Measurements from ENCODE around the gene SPEG. TPM values are rescaled to one million over a fixed set of nuclear protein-coding genes. Genes with fewer than 3 reads are reported as not detected.
A peak's percentile ranks its signal among the peaks of the same experiment; 100 is the strongest.

SPEG gene
- total and polyA plus RNA-seq, 2 of the 8 experiments (the other 6 are each of a cell fraction or from before 2014, with no cell fraction given): 19.9 to 32.0 TPM

DNA sequence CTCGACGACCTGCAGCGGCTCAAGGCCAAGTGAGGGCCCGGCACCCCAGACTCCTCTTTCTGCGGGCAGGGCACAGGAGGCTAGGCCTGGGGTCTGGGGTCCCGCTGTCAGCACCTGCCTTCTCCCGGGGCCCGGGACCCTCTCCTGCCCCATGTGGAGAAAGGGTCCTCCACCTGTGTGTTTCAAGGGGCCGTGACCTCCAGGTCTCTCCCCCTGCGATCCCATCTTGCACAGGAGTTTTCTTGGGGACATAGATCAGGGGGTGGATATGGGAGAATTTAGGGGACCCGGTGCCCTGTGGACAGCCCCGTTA lies 15.7 kb upstream of the SPEG start:
- POLR2A ChIA-PET (ENCODE audit: partially characterized antibody): interaction anchor here (1.0 to 4.6 kb wide), 4 partner anchors 15 to 77 kb away, joined by 3 to 17 read pairs (median 6); no protein-coding TSS in a partner anchor

More for the DNA sequence above, 15.7 kb upstream of the SPEG start:
- Histone ChIP-seq H3K4me1 (replicated peaks in 1 of 4; ENCODE audit: control insufficient read depth in 3 of 4, insufficient read depth in 4 of 4, low read length in 3 of 4) (peaks cover 8 to 26% (median 15%) of the 10 kb centered on the region in 4 experiments), H2AK5ac (ENCODE audit: low read depth, low read length) (no peak overlapping the region), H3K14ac (ENCODE audit: insufficient read length) (no peak overlapping the region), H3K4ac (replicated peaks; ENCODE audit: insufficient read length, low read depth, low read length) (no peak overlapping the region), H3K27me3 (replicated peaks in 1 of 4; ENCODE audit: control insufficient read depth in 3 of 4, extremely low read depth in 1 of 4, insufficient read depth in 3 of 4, low read length in 3 of 4) (peaks cover 15 to 36% (median 29%) of the 10 kb centered on the region in 4 experiments), H3K23me2 (ENCODE audit: low read depth, low read length) (peaks cover 2% of the 10 kb centered on the region), H3K9me3 (ENCODE audit: insufficient read depth in 2 of 2, low read depth in 1 of 2, low read length in 1 of 2) (no peaks in the 10 kb centered on the region), H3K4me2 (ENCODE audit: insufficient read depth in 1 of 2, low read depth in 2 of 2, low read length in 2 of 2) (peak overlapping the region; percentile 12 to 64; a peak in 3 of 4 replicates), H3K9ac (replicated peaks in 1 of 4; ENCODE audit: extremely low read depth in 1 of 4, low read depth in 3 of 4, low read length in 3 of 4) (no peak overlapping the region), H4K91ac (replicated peaks; ENCODE audit: insufficient read length, low read length) (no peak overlapping the region), H2BK120ac (replicated peaks; ENCODE audit: low read depth, low read length) (no peak overlapping the region), H4K8ac (ENCODE audit: extremely low read depth, insufficient read depth, low read length) (peak overlapping the region; percentile 63; the same call in 1 of the 2 replicates), H2BK20ac (ENCODE audit: low read length) (peak overlapping the region; percentile 80; the same call in 1 of the 2 replicates), H2AFZ (ENCODE audit: low read length) (no peak overlapping the region), H3K79me1 (ENCODE audit: low read depth, low read length) (no peaks in the 10 kb centered on the region), H3K27ac (ENCODE audit: low read depth, low read length) (no peak overlapping the region), H2BK5ac (ENCODE audit: low read depth, low read length) (0 out of 2 replicates have a peak overlapping the region, but pooled peaks have one; percentile 60), H3K56ac (replicated peaks; ENCODE audit: insufficient read length, low read depth, low read length) (no peak overlapping the region), H4K20me1 (replicated peaks in 1 of 2; ENCODE audit: control insufficient read depth in 1 of 2, insufficient read depth in 2 of 2, low read length in 2 of 2) (peaks cover 0 to 2% of the 10 kb centered on the region in 2 experiments), H3K23ac (ENCODE audit: insufficient read length) (no peak overlapping the region), H4K5ac (ENCODE audit: insufficient read length, low read depth, low read length) (no peak overlapping the region), H2BK12ac (ENCODE audit: low read depth, low read length) (no peak overlapping the region), H3K79me2 (ENCODE audit: control insufficient read depth in 1 of 2, insufficient read depth in 2 of 2, low read length in 2 of 2) (no peaks in the 10 kb centered on the region), H3K18ac (ENCODE audit: extremely low read depth, low read length) (no peak overlapping the region; the same call in 1 of the 2 replicates), H2BK15ac (ENCODE audit: low read length) (no peak overlapping the region), H3K36me3 (ENCODE audit: control insufficient read depth in 2 of 4, insufficient read depth in 4 of 4, low read length in 3 of 4) (no peaks in the 10 kb centered on the region), H3K4me3 (ENCODE audit: extremely low read depth in 1 of 4, insufficient read depth in 2 of 4, low read depth in 3 of 4, low read length in 4 of 4) (peak overlapping the region in 1 of 4 experiments; percentile 51; a peak in 3 of 8 replicates)
- FAIRE-seq (no peak), DNase-seq (ENCODE audit: low read depth in 1 of 2, low spot score in 2 of 2) (no peak)
- CTCF ChIA-PET (ENCODE audit: partially characterized antibody): interaction anchor here (1.3 to 88.6 kb wide), 6 partner anchors 9 to 70 kb away, joined by 6 to 7248 read pairs (median 16); partner anchors contain the start of genes ASIC4, CHPF, GMPPA and SPEG
- WGBS, 2 experiments (ENCODE audit: extremely low coverage in 1 of 2, insufficient coverage in 1 of 2, insufficient read length in 1 of 2, insufficient replicate concordance in 2 of 2, low coverage in 1 of 2, low lambda C conversion rate in 2 of 2, missing lambda C conversion rate in 1 of 2): 52% methylated on average over 9 of the region's 12 CpGs; no CpG with 5 or more reads in 1 of the 2 experiments
- TF ChIP-seq TAF7 (optimal IDR thresholded peaks at IDR 0.05; ENCODE audit: borderline replicate concordance, low read depth, low read length): no peak
- TF ChIP-seq SUZ12 (IDR thresholded peaks at IDR 0.05; ENCODE audit: low read length): peak; percentile 45; the same call in 1 of the 2 replicates
